ENCODE results near the gene BTNL8. TPM values are rescaled to one million over a fixed set of nuclear protein-coding genes. Genes with fewer than 3 reads are reported as not detected.

Gene BTNL8
- total and polyA plus RNA-seq, 2 donors (not counting 3 experiments of a cell fraction or from before 2014, with no cell fraction given): not detected

DNA sequence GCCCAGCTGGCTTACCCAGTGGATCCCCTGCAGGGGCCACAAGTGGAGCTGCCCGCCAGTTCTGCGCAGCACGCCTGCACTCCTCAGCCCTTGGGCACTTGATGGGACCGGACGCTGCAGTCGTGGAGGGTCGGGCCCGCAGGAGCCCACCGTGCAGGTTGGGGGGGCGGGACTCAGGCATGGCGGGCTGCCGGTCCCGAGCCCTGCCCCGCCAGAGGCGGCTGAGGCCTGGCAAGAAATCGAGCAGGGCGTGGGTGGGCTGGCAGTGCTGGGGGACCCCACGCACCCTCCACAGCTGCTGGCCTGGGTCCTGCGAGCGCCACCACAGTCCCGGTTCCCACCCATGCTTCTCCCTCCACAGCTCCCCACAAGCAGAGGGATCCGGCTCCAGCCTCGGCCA lies 70.4 kb downstream of the BTNL8 start:
- Histone ChIP-seq H3K27me3 (ENCODE audit: control insufficient read depth in 2 of 2, insufficient read depth in 2 of 2, low read length in 2 of 2) (no peaks in the 10 kb centered on the region), H4K20me1 (replicated peaks; ENCODE audit: control insufficient read depth, extremely low read depth, insufficient read depth, low read length) (no peaks in the 10 kb centered on the region), H3K9ac (replicated peaks; ENCODE audit: extremely low read depth, insufficient read depth, low read length) (no peak overlapping the region), H3K4me3 (replicated peaks in 1 of 3; ENCODE audit: insufficient read depth in 1 of 3, low read depth in 1 of 3, low read length in 3 of 3) (no peak overlapping the region), H3K4me1 (ENCODE audit: control insufficient read depth, extremely low read depth, insufficient read depth, low read length) (no peaks in the 10 kb centered on the region), H3K79me2 (ENCODE audit: control insufficient read depth, insufficient read depth, low read length) (no peaks in the 10 kb centered on the region), H2AFZ (ENCODE audit: low read depth, low read length) (no peak overlapping the region), H3K36me3 (ENCODE audit: control insufficient read depth in 2 of 2, extremely low read depth in 1 of 2, insufficient read depth in 2 of 2, low read length in 2 of 2) (no peaks in the 10 kb centered on the region), H3K9me1 (replicated peaks; ENCODE audit: control insufficient read depth, extremely low read depth, insufficient read depth, low read length) (no peaks in the 10 kb centered on the region), H3K9me3 (replicated peaks; ENCODE audit: control insufficient read depth, insufficient read depth, low read length) (no peaks in the 10 kb centered on the region), H3K27ac (ENCODE audit: insufficient read depth, low read depth, low read length) (no peak overlapping the region), H3K4me2 (ENCODE audit: insufficient read depth, low read length) (no peak overlapping the region)
- no TSS peak for BruUV-seq (replicated peaks)
- no peak for FAIRE-seq
- DNase-seq (ENCODE audit: low read depth, low spot score): no peak
- intact Hi-C loops (cut with micrococcal nuclease) (no loop called here), dilution Hi-C loops (cut with MboI; ENCODE audit: extremely low pct_ligation_motif_present, low sequenced_read_pairs) (no loop called here)
- no peak for TF ChIP-seq MYC (IDR thresholded peaks at IDR 0.05; ENCODE audit: low read depth, low read length)
- no peak for TF ChIP-seq GATA2 (IDR thresholded peaks at IDR 0.05; ENCODE audit: insufficient read depth, insufficient read length, low read depth, low read length)
- TF ChIP-seq JUN (IDR thresholded peaks at IDR 0.05; ENCODE audit: borderline replicate concordance, insufficient read depth, insufficient read length, low read depth): no peak
- TF ChIP-seq, protein P1, sequence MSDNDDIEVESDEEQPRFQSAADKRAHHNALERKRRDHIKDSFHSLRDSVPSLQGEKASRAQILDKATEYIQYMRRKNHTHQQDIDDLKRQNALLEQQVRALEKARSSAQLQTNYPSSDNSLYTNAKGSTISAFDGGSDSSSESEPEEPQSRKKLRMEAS (IDR thresholded peaks at IDR 0.05; ENCODE audit: insufficient read depth, insufficient read length): no peak
- TF ChIP-seq POLR2AphosphoS5 (IDR thresholded peaks at IDR 0.05; ENCODE audit: insufficient read depth, low read depth, low read length): no peak
- no peak for TF ChIP-seq FOS (IDR thresholded peaks at IDR 0.05; ENCODE audit: borderline replicate concordance, insufficient read depth, low read length)
- TF ChIP-seq, protein P2, sequence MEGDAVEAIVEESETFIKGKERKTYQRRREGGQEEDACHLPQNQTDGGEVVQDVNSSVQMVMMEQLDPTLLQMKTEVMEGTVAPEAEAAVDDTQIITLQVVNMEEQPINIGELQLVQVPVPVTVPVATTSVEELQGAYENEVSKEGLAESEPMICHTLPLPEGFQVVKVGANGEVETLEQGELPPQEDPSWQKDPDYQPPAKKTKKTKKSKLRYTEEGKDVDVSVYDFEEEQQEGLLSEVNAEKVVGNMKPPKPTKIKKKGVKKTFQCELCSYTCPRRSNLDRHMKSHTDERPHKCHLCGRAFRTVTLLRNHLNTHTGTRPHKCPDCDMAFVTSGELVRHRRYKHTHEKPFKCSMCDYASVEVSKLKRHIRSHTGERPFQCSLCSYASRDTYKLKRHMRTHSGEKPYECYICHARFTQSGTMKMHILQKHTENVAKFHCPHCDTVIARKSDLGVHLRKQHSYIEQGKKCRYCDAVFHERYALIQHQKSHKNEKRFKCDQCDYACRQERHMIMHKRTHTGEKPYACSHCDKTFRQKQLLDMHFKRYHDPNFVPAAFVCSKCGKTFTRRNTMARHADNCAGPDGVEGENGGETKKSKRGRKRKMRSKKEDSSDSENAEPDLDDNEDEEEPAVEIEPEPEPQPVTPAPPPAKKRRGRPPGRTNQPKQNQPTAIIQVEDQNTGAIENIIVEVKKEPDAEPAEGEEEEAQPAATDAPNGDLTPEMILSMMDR (IDR thresholded peaks at IDR 0.05; ENCODE audit: extremely low read depth in 1 of 2, insufficient read depth in 1 of 2, low read depth in 1 of 2, low read length in 2 of 2): no peak
- no peak for TF ChIP-seq POLR2A (IDR thresholded peaks at IDR 0.05; ENCODE audit: low read depth, low read length)
- TF ChIP-seq EZH2 (IDR thresholded peaks at IDR 0.05; ENCODE audit: borderline replicate concordance, low read depth, low read length, severe bottlenecking): no peak
- ChIA-PET CTCF (no interaction called here), POLR2A (no interaction called here)
